Stimulated activated CD4-positive, alpha-beta T cell treated with anti-CD3 and anti-CD28 coated beads, Interleukin-2, amount 100 ng/mL, for 24 hours (primary cell): ENCODE measurements around the gene DISP3.

Experiments
- DNase-seq, 2 donors: peaks; one replicate each; pipeline ENCODE4 v3.0.0-alpha.2; 2020

Gene DISP3

GRCh38 chr1:11550664-11551283, 71.8 kb downstream of the DISP3 start:
- peak; percentile 28 to 43 for DNase-seq

- DNase-seq = no peak
These were observed 79.3 kb downstream of the DISP3 start for GRCh38 chr1:11558276-11558675.

- no peak for DNase-seq
These were observed 80.1 kb downstream of the DISP3 start for GRCh38 chr1:11558871-11559590.

GRCh38 chr1:11559591-11559970, 80.6 kb downstream of the DISP3 start:
- no peak for DNase-seq

- DNase-seq = no peak
These were observed 81.1 kb downstream of the DISP3 start for GRCh38 chr1:11560061-11560460.

- DNase-seq = no peak
These were observed 82.8 kb downstream of the DISP3 start for GRCh38 chr1:11561740-11562139.

- no peak for DNase-seq
These were observed 83.7 kb downstream of the DISP3 start for GRCh38 chr1:11562664-11563063.

GRCh38 chr1:11563560-11564069, 84.7 kb downstream of the DISP3 start:
- DNase-seq = no peak

GRCh38 chr1:11564237-11564636, 85.3 kb downstream of the DISP3 start:
- no peak for DNase-seq

- no peak for DNase-seq
These were observed 87.3 kb downstream of the DISP3 start for GRCh38 chr1:11566042-11566850.

- no peak for DNase-seq
These were observed 88.5 kb downstream of the DISP3 start for GRCh38 chr1:11567244-11568065.

- DNase-seq = no peak
These were observed 89.7 kb downstream of the DISP3 start for GRCh38 chr1:11568687-11569086.

- no peak for DNase-seq
These were observed 90.6 kb downstream of the DISP3 start for GRCh38 chr1:11569551-11569950.

GRCh38 chr1:11569954-11570353, 91.0 kb downstream of the DISP3 start:
- DNase-seq = no peak

GRCh38 chr1:11570821-11571380, 91.9 kb downstream of the DISP3 start:
- no peak for DNase-seq

GRCh38 chr1:11571906-11572616, 93.1 kb downstream of the DISP3 start:
- peak in 1 of 2 donors; percentile 23 for DNase-seq

- no peak for DNase-seq
These were observed 94.2 kb downstream of the DISP3 start for GRCh38 chr1:11573116-11573692.

GRCh38 chr1:11575553-11575952, 96.6 kb downstream of the DISP3 start:
- no peak for DNase-seq

- DNase-seq = no peak
These were observed 97.3 kb downstream of the DISP3 start for GRCh38 chr1:11576109-11576875.

GRCh38 chr1:11578004-11578403, 99.0 kb downstream of the DISP3 start:
- no peak for DNase-seq

GRCh38 chr1:11579506-11579905, 100.6 kb downstream of the DISP3 start:
- no peak for DNase-seq
